A549 treated with CpdA at 1 μM for 4 hours (cell line): ENCODE data around the gene UBASH3A. TPM values are rescaled to one million over a fixed set of nuclear protein-coding genes. Genes with fewer than 3 reads are reported as not detected.

Experiments
- total RNA-seq: library from RNA; stranded (reverse); fragments of 200-300 nt; extraction: Qiagen RNA extraction; gene quantifications from 5 replicates; pipeline ENCODE4 v1.2.3, GENCODE V29; 2022; ENCODE audit warnings: low read depth

UBASH3A gene, protein sequence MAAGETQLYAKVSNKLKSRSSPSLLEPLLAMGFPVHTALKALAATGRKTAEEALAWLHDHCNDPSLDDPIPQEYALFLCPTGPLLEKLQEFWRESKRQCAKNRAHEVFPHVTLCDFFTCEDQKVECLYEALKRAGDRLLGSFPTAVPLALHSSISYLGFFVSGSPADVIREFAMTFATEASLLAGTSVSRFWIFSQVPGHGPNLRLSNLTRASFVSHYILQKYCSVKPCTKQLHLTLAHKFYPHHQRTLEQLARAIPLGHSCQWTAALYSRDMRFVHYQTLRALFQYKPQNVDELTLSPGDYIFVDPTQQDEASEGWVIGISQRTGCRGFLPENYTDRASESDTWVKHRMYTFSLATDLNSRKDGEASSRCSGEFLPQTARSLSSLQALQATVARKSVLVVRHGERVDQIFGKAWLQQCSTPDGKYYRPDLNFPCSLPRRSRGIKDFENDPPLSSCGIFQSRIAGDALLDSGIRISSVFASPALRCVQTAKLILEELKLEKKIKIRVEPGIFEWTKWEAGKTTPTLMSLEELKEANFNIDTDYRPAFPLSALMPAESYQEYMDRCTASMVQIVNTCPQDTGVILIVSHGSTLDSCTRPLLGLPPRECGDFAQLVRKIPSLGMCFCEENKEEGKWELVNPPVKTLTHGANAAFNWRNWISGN
- 0.10 to 0.26 TPM (median 0.14 TPM) in 5 replicates for total RNA-seq

DNA sequence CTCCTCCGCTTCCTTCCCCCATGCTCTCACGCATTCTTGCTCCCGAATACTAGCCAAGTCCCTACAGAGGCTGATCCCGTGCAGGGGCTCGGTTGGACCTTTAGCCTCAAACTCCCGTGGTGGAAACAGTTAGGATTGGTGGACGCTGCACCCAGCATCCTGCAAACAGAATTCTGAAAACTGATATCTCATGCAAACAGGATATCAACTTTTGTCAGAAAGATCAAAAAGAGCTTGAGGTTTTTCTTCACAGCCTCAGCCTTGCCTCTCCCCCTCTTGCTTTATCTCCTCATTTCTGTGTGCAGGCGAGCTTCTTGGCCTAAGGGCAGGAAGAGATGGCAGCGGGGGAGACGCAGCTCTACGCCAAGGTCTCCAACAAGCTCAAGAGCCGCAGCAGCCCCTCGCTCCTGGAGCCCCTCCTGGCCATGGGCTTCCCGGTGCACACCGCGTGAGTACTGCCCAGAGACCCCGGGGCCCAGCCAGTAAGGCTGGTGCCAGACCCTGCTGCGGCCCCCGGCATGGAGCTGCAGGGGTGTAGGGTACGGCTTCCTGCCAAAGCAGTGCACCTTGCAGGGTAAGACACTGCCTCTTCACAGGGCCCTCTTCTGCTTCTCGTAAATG is at the start of gene UBASH3A:
TSS of gene UBASH3A (plus strand) at position 292 of the 621 bp plus-strand sequence. CDS start at position 336, 44 bp downstream.

DNA sequence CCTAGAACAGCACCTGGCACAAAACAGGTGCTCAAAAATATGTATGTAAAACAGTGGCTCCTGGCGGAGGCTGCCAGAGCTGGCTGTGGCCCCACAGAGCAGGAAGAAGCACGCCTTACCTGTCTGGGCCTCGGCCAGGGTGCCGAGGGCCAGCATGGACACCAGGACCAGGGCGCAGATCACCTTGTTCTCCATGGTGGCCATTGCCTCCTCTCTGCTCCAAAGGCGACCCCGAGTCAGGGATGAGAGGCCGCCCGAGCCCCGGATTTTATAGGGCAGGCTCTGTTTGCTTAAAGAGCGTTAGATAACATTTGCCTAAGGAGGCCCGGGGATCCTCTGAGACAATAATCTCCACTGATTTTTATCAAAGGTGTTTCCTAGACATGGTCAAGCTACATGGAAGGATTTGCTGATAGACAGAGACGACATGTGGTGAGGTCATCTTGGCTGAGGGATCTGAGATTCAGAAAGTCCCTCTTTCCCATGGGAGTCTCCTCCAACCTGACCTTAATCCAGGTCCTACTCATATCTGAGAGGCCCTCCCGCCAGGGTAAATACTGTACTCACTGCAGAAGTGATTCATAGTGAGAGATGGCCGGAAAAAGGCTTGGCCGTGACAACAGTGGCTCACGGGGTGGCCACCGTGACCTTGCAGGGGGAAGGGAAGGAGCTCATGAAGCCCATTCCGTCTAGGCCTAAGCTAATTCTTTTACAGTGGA is 37.3 kb upstream of the UBASH3A start, which contains the start of gene TFF1:
TSS of gene TFF1 (minus strand) at position 244 of the 719 bp plus-strand sequence. CDS start at position 204, 40 bp downstream.

DNA sequence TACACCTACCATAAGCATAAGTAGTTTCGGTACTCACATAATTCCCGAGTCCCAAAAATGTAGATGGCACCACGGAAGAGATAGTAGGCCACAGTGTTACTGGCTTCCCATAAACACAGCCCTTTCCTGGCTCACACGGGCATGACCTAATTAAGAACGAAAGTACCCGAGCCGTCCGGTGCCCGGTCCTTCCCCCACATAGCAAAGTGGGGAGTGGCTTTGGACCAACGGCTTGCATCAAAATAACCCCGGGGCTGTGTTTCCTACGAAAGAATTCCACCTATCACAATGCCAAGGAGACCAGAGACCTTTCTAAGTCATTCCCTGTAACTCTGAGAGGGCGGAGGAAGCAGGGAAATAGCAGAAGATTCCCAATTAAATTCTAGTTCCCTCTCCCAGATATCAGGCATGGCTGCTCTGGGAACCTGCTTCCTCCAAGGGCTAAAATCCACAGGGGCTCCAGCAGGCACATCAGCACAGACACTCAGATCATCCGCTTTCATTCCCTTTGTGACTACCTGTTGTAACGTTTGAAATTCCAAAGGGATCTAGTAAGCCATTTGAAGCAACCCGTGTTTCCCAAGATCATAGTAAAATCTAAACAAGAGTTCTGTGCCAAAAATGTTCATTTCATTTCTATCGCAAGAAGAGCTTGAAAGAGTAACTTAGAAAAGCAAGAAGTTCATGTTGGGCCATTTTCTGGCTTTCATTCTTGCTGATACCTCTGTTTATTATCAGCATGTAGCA is 7.6 kb upstream of the UBASH3A start, which contains the start of gene TMPRSS3:
TSS of gene TMPRSS3 (minus strand) at position 148 of the 747 bp plus-strand sequence. CDS start 635 bp downstream, outside the sequence.

DNA sequence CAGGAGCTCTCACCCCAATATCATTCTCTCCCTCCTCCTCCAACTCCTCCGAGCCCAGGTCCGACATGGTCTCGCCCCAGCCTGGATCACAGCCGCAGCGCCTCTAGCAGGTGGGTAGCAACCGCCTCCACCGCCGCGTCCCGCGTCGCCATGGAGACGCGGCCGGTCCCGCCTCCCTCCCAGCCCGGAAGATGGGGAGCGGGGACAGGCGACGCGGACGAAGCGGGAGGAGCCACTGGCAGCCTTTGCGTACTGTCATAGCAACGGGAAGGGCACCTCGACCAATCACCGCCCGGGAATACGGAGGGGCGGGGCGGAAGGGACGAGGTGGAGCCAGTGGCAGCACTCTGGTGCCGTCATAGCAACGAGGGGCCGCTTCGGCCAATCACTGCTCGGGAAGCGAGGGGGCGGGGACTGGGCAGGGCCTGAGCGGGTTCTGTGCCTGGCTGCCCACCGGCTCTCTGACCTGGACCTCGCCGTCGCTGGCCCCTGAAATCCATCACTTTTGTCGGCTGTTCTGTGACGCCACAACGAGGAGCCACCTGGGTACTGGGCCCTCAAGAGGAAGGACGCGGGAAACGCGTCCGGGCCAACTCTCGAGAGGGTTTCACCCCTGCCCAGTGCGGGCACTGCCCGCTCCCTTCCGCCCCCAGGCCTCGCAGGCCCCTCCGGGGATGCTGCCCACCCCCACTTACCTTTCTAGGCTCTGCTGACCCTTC is 92.6 kb downstream of the UBASH3A start, which contains the start of gene RSPH1:
TSS of gene RSPH1 (minus strand) at position 105 of the 719 bp plus-strand sequence. CDS start at position 67, 38 bp downstream.

Other genes starting within 250 kb of the UBASH3A start
- 1.8 to 2.9 TPM (median 2.0 TPM) in 5 replicates for gene ABCG1, start 184.8 kb upstream of the UBASH3A start, total RNA-seq
- gene TFF3, start 88.5 kb upstream of the UBASH3A start, total RNA-seq = not detected in 5 replicates
- 0.10 TPM in 1 of 5 replicates, not detected in the others for gene TFF2, start 52.9 kb upstream of the UBASH3A start, total RNA-seq
- gene TFF1, start 37.4 kb upstream of the UBASH3A start, total RNA-seq = 25.6 to 32.2 TPM (median 29.4 TPM) in 5 replicates
- gene TMPRSS3, start 7.8 kb upstream of the UBASH3A start, total RNA-seq = 0.09 to 0.52 TPM (median 0.37 TPM) in 4 of 5 replicates, not detected in the other
- gene RSPH1, start 92.3 kb downstream of the UBASH3A start, total RNA-seq = 0.51 to 0.98 TPM (median 0.65 TPM) in 5 replicates
- gene SLC37A1, start 110.0 kb downstream of the UBASH3A start, total RNA-seq = 2.5 to 5.7 TPM (median 4.8 TPM) in 5 replicates
- 0.92 to 1.5 TPM (median 1.1 TPM) in 5 replicates for gene PDE9A, start 249.7 kb downstream of the UBASH3A start, total RNA-seq